Mesothelial cell of epicardium (in vitro differentiated cells): ENCODE results near the gene OR51A7. TPM values are rescaled to one million over a fixed set of nuclear protein-coding genes. Genes with fewer than 3 reads are reported as not detected.

Experiments
- DNase-seq, 2 experiments: peaks; one replicate each; pipeline ENCODE4 v3.0.0; 2021; ENCODE audit warnings: low spot score in 2 of 2; ENCODE audit not compliant: unreplicated experiment in 2 of 2
- H3K27ac Mint-ChIP-seq: 2 replicates; pipeline ENCODE4 v1.8.0; 2021; ENCODE audit warnings: mixed read lengths
- H3K27me3 Mint-ChIP-seq: 2 replicates; pipeline ENCODE4 v1.8.0; 2021; ENCODE audit warnings: low read depth, mixed read lengths
- H3K36me3 Mint-ChIP-seq: 2 replicates; pipeline ENCODE4 v1.8.0; 2021; ENCODE audit warnings: mixed read lengths
- H3K4me1 Mint-ChIP-seq: 2 replicates; pipeline ENCODE4 v1.8.0; 2021; ENCODE audit warnings: mixed read lengths
- H3K4me3 Mint-ChIP-seq: 2 replicates; pipeline ENCODE4 v1.8.0; 2021; ENCODE audit warnings: mild to moderate bottlenecking, moderate library complexity, mixed read lengths
- H3K9me3 Mint-ChIP-seq: 2 replicates; pipeline ENCODE4 v1.8.0; 2021; ENCODE audit warnings: mixed read lengths
- CTCF ChIP-seq: fragments of 200-600 bp; sonication (generic); IDR thresholded peaks from one replicate; pipeline ENCODE4 v1.5.0; 2021; ENCODE audit warnings: antibody characterized with exemption; ENCODE audit not compliant: unreplicated experiment
- total RNA-seq: library from RNA; stranded (reverse); gene quantifications from 3 replicates; pipeline ENCODE4 v1.2.1, GENCODE V29; 2021

Gene OR51A7
- total RNA-seq, 1 donor from 2014 or later, result not detected

GRCh38 chr11:4881860-4882500, 21.6 kb upstream of the OR51A7 start, which contains the start of gene OR51T1:
Gene OR51T1, plus strand, starts transcription at chr11:4881900. Its CDS starts 0 bp downstream, at chr11:4881900.
- H3K27ac Mint-ChIP-seq, result no peak within 1 kb of the TSS
- H3K9me3 Mint-ChIP-seq, result no peaks in the 10 kb centered on the region
- H3K4me1 Mint-ChIP-seq, result no peaks in the 10 kb centered on the region
- H3K27me3 Mint-ChIP-seq, result peaks cover 3% of the 10 kb centered on the region
- no peak within 1 kb of the TSS for H3K4me3 Mint-ChIP-seq
- no peaks in the 10 kb centered on the region for H3K36me3 Mint-ChIP-seq
- TF ChIP-seq CTCF, result no peak
- DNase-seq, result no peak

- Mint-ChIP-seq H3K9me3 (no peaks in the 10 kb centered on the region), H3K4me1 (no peaks in the 10 kb centered on the region), H3K27ac (no peak overlapping the region), H3K27me3 (peaks cover 3% of the 10 kb centered on the region), H3K4me3 (no peak overlapping the region), H3K36me3 (no peaks in the 10 kb centered on the region)
- TF ChIP-seq CTCF, result no peak
- no peak for DNase-seq
Observed at GRCh38 chr11:4882543-4882942, 21.0 kb upstream of the OR51A7 start.

- Mint-ChIP-seq H3K36me3 (no peaks in the 10 kb centered on the region), H3K9me3 (no peaks in the 10 kb centered on the region), H3K4me3 (no peak overlapping the region), H3K27me3 (peaks cover 3% of the 10 kb centered on the region), H3K27ac (no peak overlapping the region), H3K4me1 (no peaks in the 10 kb centered on the region)
- DNase-seq, result no peak
- no peak for TF ChIP-seq CTCF
Observed at GRCh38 chr11:4884361-4884760, 19.2 kb upstream of the OR51A7 start.

GRCh38 chr11:4886186-4886585, 17.4 kb upstream of the OR51A7 start:
- no peaks in the 10 kb centered on the region for H3K4me1 Mint-ChIP-seq
- DNase-seq, result no peak
- H3K36me3 Mint-ChIP-seq, result no peaks in the 10 kb centered on the region
- H3K9me3 Mint-ChIP-seq, result no peaks in the 10 kb centered on the region
- peaks cover 3% of the 10 kb centered on the region for H3K27me3 Mint-ChIP-seq
- H3K27ac Mint-ChIP-seq, result no peak overlapping the region
- H3K4me3 Mint-ChIP-seq, result no peak overlapping the region
- no peak for TF ChIP-seq CTCF

GRCh38 chr11:4887591-4887990, 16.0 kb upstream of the OR51A7 start:
- Mint-ChIP-seq H3K9me3 (no peaks in the 10 kb centered on the region), H3K36me3 (no peaks in the 10 kb centered on the region), H3K27ac (no peak overlapping the region), H3K4me3 (no peak overlapping the region), H3K4me1 (no peaks in the 10 kb centered on the region), H3K27me3 (peaks cover 3% of the 10 kb centered on the region)
- no peak for DNase-seq
- no peak for TF ChIP-seq CTCF
